ENCODE data around the gene PALLD. TPM values are rescaled to one million over a fixed set of nuclear protein-coding genes. Genes with fewer than 3 reads are reported as not detected.

The PALLD gene
- total RNA-seq, 1 experiment from 2014 or later: 18.3 TPM

DNA sequence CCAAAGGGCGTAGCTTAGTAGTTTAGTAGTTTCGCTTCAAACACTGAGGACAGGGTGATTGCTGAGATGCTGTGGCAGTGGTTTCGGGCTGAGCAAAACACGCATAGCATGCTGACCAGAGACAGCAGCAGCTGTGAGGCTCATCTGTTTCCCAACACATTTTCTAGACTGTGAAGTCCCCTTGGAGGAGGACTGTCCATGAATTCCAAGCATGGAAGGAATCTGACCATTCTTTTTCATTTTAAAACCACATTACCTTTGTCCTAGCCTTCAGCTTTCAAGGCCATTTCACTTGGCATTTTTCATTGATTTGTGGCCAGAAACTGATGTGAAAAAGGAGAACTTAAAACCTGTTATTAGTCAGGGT is 240.9 kb downstream of the PALLD start:
- no peak overlapping the region for H3K4me3 Mint-ChIP-seq
- H3K79me2 ChIP-seq (ENCODE audit: insufficient read depth, low read length): no peaks in the 10 kb centered on the region
- DNase-seq: no peak

More for the DNA sequence above, 240.9 kb downstream of the PALLD start:
- no peak overlapping the region for H4K8ac ChIP-seq (replicated peaks; ENCODE audit: insufficient read length, low read depth, low read length)
- H2BK5ac ChIP-seq (ENCODE audit: insufficient read length, low read length): no peak overlapping the region
- H3K18ac ChIP-seq (ENCODE audit: insufficient read length, low read depth, low read length): no peak overlapping the region
- Mint-ChIP-seq H3K4me1 (peaks cover 37 to 38% of the 10 kb centered on the region in 2 experiments), H3K9me3 (no peaks in the 10 kb centered on the region; a peak in 1 of 5 replicates), H3K36me3 (ENCODE audit: insufficient read depth in 1 of 3, low read depth in 3 of 3) (no peaks in the 10 kb centered on the region; a peak in 1 of 7 replicates), H3K27ac (no peak overlapping the region), H3K27me3 (ENCODE audit: low read depth) (no peaks in the 10 kb centered on the region)
- H4K20me1 ChIP-seq (ENCODE audit: control insufficient read depth, insufficient read depth, insufficient read length): no peaks in the 10 kb centered on the region
- H3K4ac ChIP-seq (ENCODE audit: low read depth, low read length): no peak overlapping the region
- no peak overlapping the region for H4K91ac ChIP-seq (ENCODE audit: insufficient read length, low read depth, low read length)
- H3K9me3 ChIP-seq (ENCODE audit: control insufficient read depth, low read depth, low read length): no peaks in the 10 kb centered on the region
- H2BK12ac ChIP-seq (ENCODE audit: insufficient read length, low read depth, low read length): no peak overlapping the region
- H2BK15ac ChIP-seq (ENCODE audit: low read depth, low read length): no peak overlapping the region
- no CpG with 5 or more reads among the region's 4 CpGs for WGBS (ENCODE audit: extremely low coverage, insufficient read length, low lambda C conversion rate)
- H3K14ac ChIP-seq (ENCODE audit: insufficient read depth, low read length): no peak overlapping the region
- H3K27ac ChIP-seq (ENCODE audit: insufficient read length, low read depth, low read length): no peak overlapping the region
- TF ChIP-seq, protein P1, sequence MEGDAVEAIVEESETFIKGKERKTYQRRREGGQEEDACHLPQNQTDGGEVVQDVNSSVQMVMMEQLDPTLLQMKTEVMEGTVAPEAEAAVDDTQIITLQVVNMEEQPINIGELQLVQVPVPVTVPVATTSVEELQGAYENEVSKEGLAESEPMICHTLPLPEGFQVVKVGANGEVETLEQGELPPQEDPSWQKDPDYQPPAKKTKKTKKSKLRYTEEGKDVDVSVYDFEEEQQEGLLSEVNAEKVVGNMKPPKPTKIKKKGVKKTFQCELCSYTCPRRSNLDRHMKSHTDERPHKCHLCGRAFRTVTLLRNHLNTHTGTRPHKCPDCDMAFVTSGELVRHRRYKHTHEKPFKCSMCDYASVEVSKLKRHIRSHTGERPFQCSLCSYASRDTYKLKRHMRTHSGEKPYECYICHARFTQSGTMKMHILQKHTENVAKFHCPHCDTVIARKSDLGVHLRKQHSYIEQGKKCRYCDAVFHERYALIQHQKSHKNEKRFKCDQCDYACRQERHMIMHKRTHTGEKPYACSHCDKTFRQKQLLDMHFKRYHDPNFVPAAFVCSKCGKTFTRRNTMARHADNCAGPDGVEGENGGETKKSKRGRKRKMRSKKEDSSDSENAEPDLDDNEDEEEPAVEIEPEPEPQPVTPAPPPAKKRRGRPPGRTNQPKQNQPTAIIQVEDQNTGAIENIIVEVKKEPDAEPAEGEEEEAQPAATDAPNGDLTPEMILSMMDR (conservative IDR thresholded peaks at IDR 0.05): no peak
- no peak overlapping the region for H2AFZ ChIP-seq (ENCODE audit: low read length)
- no peak overlapping the region for H3K4me2 ChIP-seq (ENCODE audit: insufficient read depth, insufficient read length, low read length)
- H3K79me1 ChIP-seq (ENCODE audit: insufficient read depth, low read depth, low read length, poor library complexity, severe bottlenecking): no peaks in the 10 kb centered on the region
- no peak overlapping the region for H3T11ph ChIP-seq (ENCODE audit: low read length)
- H3K23ac ChIP-seq (ENCODE audit: insufficient read length, low read depth, low read length): no peak overlapping the region
- H3K23me2 ChIP-seq (ENCODE audit: insufficient read length, low read depth, low read length, poor library complexity, severe bottlenecking): no peaks in the 10 kb centered on the region
- no peak overlapping the region for H2BK120ac ChIP-seq (ENCODE audit: low read depth, low read length, poor library complexity, severe bottlenecking)
- H3K9ac ChIP-seq (ENCODE audit: extremely low read depth, insufficient read length, low read length): no peak overlapping the region
- H3K56ac ChIP-seq (ENCODE audit: insufficient read length, low read depth, low read length): no peak overlapping the region
- H2BK20ac ChIP-seq (ENCODE audit: low read depth, low read length, poor library complexity, severe bottlenecking): no peak overlapping the region
- H3K27me3 ChIP-seq (ENCODE audit: insufficient read depth, low read length): no peaks in the 10 kb centered on the region
- no peak overlapping the region for H2AK5ac ChIP-seq (ENCODE audit: insufficient read length, low read length)
- peaks cover 13% of the 10 kb centered on the region; the same call in 1 of the 2 replicates for H3K4me1 ChIP-seq (ENCODE audit: insufficient read depth, low read length)
- H4K5ac ChIP-seq (ENCODE audit: insufficient read length, low read depth, low read length): no peak overlapping the region

Data from H9 (cell line).